ENCODE measurements around the gene BICDL1. TPM values are rescaled to one million over a fixed set of nuclear protein-coding genes. Genes with fewer than 3 reads are reported as not detected.

Gene BICDL1
- total and polyA plus RNA-seq, 3 donors from 2014 or later = 41.4 to 131 (median 78.3) TPM

DNA sequence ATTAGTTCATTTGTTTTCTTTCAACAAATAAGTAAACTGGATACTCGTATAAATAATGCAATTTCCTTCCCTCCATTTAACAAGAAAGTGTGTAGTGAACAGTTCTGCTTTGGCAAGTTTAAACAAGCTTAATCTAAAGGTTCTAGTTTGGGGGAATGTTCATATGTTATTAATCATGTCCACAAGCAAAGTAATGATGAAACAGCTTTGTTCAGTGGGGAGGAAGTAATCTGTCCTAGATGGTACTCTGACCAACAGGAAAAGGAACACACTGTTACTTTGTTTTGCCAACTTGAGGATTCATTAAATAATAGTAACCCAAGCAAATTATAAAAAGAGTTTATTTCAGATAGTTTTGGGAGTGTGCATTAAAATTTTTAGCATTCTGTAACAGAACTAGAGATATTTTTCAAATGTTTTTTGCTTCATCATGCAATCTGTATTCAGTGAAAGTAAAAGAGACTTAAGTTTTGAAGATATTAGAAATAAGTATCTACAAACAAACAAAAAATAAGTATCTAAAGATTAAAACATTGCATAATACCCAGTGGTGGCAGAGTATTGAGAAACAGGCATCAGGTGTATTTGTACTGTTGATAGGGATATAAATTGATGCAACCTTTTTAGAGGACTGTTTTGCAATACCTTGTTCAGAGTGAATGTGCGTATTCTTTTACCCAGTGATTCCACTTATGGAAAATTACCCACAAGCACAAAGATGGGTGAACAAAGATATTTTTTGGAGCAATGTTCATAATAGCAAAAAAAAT, 66.4 kb downstream of the BICDL1 start:
- WGBS, 2 donors = 67 to 75% methylated on average over 2 of the region's 2 CpGs
- Histone ChIP-seq H3K27ac (no peak overlapping the region), H3K27me3 (no peaks in the 10 kb centered on the region), H3K36me3 (ENCODE audit: low read depth, missing control alignments) (no peaks in the 10 kb centered on the region), H3K9me3 (no peaks in the 10 kb centered on the region), H3K4me3 (no peak overlapping the region), H3K4me1 (no peaks in the 10 kb centered on the region)
- TF ChIP-seq, protein P1, sequence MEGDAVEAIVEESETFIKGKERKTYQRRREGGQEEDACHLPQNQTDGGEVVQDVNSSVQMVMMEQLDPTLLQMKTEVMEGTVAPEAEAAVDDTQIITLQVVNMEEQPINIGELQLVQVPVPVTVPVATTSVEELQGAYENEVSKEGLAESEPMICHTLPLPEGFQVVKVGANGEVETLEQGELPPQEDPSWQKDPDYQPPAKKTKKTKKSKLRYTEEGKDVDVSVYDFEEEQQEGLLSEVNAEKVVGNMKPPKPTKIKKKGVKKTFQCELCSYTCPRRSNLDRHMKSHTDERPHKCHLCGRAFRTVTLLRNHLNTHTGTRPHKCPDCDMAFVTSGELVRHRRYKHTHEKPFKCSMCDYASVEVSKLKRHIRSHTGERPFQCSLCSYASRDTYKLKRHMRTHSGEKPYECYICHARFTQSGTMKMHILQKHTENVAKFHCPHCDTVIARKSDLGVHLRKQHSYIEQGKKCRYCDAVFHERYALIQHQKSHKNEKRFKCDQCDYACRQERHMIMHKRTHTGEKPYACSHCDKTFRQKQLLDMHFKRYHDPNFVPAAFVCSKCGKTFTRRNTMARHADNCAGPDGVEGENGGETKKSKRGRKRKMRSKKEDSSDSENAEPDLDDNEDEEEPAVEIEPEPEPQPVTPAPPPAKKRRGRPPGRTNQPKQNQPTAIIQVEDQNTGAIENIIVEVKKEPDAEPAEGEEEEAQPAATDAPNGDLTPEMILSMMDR (IDR thresholded peaks at IDR 0.05) = no peak
- TF ChIP-seq POLR2A (IDR thresholded peaks at IDR 0.05) = no peak
- intact Hi-C loops (cut with DNase I; ENCODE audit: low total_unique reads) = no loop called here
- DNase-seq = no peak

DNA sequence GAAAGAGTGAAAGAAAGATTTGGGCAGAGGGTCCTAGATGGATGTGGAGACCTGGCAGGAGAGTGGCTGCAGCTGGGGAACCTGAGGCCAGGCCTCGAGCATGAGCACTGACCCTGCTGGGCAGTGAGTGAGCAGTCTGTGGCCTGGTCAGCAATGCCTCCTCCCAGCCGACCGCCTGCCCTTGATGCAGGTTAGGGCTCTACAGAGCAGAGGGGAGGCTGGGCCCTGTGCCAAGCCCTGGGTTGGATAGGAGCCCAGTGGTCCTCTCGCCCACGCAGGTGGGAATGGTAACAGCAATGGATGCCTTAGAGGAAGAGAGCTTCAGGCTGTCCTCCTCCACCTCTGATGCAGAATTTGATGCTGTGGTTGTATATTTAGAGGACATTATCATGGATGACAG, 67.7 kb downstream of the BICDL1 start:
- H3K27ac ChIP-seq = no peak overlapping the region
- no peaks in the 10 kb centered on the region for H3K27me3 ChIP-seq
- no peak overlapping the region for H3K4me3 ChIP-seq
- TF ChIP-seq, protein P1 (IDR thresholded peaks at IDR 0.05) = no peak
- no peak for TF ChIP-seq POLR2A (IDR thresholded peaks at IDR 0.05)
- DNase-seq = no peak
- no peaks in the 10 kb centered on the region for H3K36me3 ChIP-seq (ENCODE audit: low read depth, missing control alignments)
- WGBS, 2 donors = 49 to 65% methylated on average over 3 to 5 of the region's 5 CpGs
- intact Hi-C loops (cut with DNase I; ENCODE audit: low total_unique reads) = no loop called here
- H3K9me3 ChIP-seq = no peaks in the 10 kb centered on the region
- H3K4me1 ChIP-seq = no peaks in the 10 kb centered on the region

DNA sequence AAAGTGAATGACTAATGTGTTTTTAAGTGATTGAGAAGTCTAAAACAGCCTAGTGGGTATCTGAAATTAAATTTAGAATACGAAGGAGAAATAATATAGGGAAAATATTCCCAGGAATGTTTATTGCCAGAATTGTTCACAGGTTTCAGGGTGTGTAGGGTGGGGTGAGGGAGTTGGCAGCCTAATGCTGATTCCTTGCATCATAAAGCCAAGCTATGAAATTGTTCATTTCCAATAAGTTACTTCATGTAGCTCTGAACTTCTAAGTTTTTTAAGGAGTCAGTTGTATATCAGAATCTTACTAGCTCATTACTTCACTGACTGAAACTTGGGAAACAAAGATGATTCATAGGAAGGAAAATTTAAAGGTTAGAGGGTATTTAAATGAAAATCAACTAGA, 71.2 kb downstream of the BICDL1 start:
- 95 to 97% methylated on average over 1 of the region's 1 CpG for WGBS, 2 donors
- H3K4me1 ChIP-seq = no peaks in the 10 kb centered on the region
- DNase-seq = no peak
- TF ChIP-seq, protein P1 (IDR thresholded peaks at IDR 0.05) = no peak
- no peak for TF ChIP-seq POLR2A (IDR thresholded peaks at IDR 0.05)
- no peak overlapping the region for H3K4me3 ChIP-seq
- H3K27me3 ChIP-seq = no peaks in the 10 kb centered on the region
- no peaks in the 10 kb centered on the region for H3K9me3 ChIP-seq
- H3K27ac ChIP-seq = no peak overlapping the region
- no peaks in the 10 kb centered on the region for H3K36me3 ChIP-seq (ENCODE audit: low read depth, missing control alignments)
- intact Hi-C loops (cut with DNase I; ENCODE audit: low total_unique reads) = no loop called here

DNA sequence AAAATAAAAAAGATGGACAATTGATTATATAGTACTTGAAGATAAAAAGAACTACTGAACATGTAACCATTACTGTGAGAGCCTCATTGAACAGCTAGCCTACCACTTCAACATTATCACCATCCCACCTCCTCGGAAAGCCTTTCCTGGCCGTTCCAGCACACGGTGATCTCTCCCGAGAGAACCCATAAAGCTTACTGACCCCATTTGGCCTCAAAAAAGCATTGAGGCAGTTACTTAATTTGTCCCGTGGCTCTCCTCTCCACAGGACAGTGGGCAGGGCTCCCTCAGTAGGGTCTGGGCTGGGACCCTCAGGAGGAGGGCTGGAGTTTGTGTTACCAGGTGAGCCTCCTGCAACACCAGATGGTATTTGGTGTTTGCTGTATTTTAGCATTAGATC, 71.7 kb downstream of the BICDL1 start:
- no peaks in the 10 kb centered on the region for H3K27me3 ChIP-seq
- H3K4me3 ChIP-seq = no peak overlapping the region
- H3K27ac ChIP-seq = no peak overlapping the region
- no peaks in the 10 kb centered on the region for H3K4me1 ChIP-seq
- intact Hi-C loops (cut with DNase I; ENCODE audit: low total_unique reads) = no loop called here
- H3K36me3 ChIP-seq (ENCODE audit: low read depth, missing control alignments) = no peaks in the 10 kb centered on the region
- no peaks in the 10 kb centered on the region for H3K9me3 ChIP-seq
- TF ChIP-seq, protein P1 (IDR thresholded peaks at IDR 0.05) = no peak
- TF ChIP-seq POLR2A (IDR thresholded peaks at IDR 0.05) = no peak
- DNase-seq = no peak
- 45 to 46% methylated on average over 5 of the region's 5 CpGs for WGBS, 2 donors

Data from testis (tissue), 3 donors.